ENCODE results near the gene PCDHGA4. TPM values are rescaled to one million over a fixed set of nuclear protein-coding genes. Genes with fewer than 3 reads are reported as not detected.
A peak's percentile ranks its signal among the peaks of the same experiment; 100 is the strongest.

PCDHGA4 gene
- total RNA-seq, 2 donors from 2014 or later = 0.48 to 0.50 TPM

DNA sequence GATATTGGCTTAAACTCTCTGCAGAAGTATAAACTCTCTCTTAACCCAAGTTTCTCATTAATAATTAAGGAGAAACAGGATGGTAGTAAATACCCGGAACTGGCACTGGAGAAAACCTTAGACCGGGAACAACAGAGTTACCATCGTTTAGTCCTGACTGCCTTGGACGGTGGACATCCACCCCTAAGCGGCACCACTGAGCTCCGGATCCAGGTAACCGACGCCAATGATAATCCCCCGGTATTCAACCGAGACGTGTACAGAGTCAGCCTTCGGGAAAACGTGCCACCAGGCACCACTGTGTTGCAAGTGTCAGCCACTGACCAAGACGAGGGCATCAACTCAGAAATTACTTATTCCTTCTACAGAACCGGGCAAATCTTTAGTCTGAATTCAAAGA, 43.8 kb downstream of the PCDHGA4 start:
- peaks cover 6 to 10% of the 10 kb centered on the region in 2 donors for H3K4me1 Mint-ChIP-seq (ENCODE audit: low read depth in 2 of 2)
- peaks cover 17% of the 10 kb centered on the region for H3K36me3 Mint-ChIP-seq
- H3K4me3 Mint-ChIP-seq = peak overlapping the region; percentile 15

DNA sequence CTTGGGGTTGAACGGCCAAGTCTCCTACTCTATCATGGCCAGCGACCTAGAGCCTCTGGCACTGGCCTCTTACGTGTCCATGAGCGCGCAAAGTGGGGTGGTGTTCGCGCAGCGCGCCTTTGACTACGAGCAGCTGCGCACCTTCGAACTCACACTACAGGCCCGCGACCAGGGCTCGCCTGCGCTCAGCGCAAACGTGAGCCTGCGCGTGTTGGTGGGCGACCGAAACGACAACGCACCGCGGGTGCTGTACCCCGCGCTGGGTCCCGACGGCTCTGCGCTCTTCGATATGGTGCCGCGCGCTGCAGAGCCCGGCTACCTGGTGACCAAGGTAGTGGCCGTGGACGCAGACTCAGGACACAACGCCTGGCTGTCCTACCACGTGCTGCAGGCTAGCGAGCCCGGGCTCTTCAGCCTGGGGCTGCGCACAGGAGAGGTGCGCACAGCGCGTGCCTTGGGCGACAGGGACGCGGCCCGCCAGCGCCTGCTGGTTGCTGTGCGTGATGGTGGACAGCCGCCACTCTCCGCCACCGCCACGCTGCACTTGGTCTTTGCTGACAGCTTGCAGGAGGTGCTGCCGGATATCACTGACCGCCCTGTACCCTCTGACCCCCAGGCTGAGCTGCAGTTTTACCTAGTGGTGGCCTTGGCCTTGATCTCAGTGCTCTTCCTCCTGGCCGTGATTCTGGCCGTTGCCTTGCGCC, 44.9 kb downstream of the PCDHGA4 start:
- H3K36me3 Mint-ChIP-seq = peaks cover 12% of the 10 kb centered on the region
- DNase-seq (ENCODE audit: low spot score) (no peak), ATAC-seq (no peak)
- peak overlapping the region; percentile 12 for H3K4me3 Mint-ChIP-seq
- H3K27ac Mint-ChIP-seq = no peak overlapping the region
- peaks cover 6 to 10% of the 10 kb centered on the region in 2 donors for H3K4me1 Mint-ChIP-seq (ENCODE audit: low read depth in 2 of 2)
- H3K27me3 Mint-ChIP-seq = peaks cover 38 to 56% of the 10 kb centered on the region in 2 donors
- peaks cover 4% of the 10 kb centered on the region for H3K9me3 Mint-ChIP-seq

More for the DNA sequence above, 43.8 kb downstream of the PCDHGA4 start:
- peaks cover 4% of the 10 kb centered on the region for H3K9me3 Mint-ChIP-seq
- DNase-seq (ENCODE audit: low spot score) (no peak), ATAC-seq (no peak)
- no peak overlapping the region for H3K27ac Mint-ChIP-seq
- peaks cover 36 to 55% of the 10 kb centered on the region in 2 donors for H3K27me3 Mint-ChIP-seq

DNA sequence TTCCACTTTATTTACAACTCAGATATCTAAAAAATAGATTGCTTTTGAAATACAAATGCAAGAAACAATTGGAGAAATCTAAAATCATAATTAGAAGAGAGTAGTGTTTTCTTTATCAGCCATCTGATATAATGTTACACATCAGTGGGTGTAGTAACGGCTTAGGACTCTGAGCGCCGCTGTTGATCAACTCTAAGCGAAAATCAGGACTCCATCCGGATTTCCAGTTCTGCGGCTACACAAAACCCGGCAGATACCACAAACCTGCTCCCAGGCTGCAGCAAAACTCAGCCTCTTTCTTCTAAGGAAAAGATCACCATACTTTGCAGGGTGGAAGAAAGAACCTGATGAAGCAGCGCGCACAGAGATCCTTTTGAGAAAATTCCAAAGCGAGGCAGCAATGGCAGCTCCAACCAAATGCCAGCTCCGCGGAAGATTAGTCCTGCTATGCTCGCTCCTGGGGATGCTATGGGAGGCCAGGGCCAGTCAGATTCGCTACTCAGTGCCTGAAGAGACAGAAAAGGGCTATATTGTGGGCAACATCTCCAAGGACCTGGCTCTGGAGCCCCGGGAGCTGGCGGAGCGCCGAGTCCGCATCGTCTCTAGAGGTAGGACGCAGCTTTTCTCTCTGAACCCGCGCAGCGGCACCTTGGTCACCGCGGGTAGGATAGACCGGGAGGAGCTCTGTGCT, 47.9 kb downstream of the PCDHGA4 start, which contains the start of gene PCDHGA9:
Gene PCDHGA9 (plus strand): TSS at position 226 of the 691 bp plus-strand sequence. CDS start 175 bp downstream, at position 401.
- H3K36me3 Mint-ChIP-seq = peaks cover 6% of the 10 kb centered on the region
- DNase-seq (ENCODE audit: low spot score) = no peak
- no peak for ATAC-seq
- peak within 1 kb of the TSS; percentile 43 for H3K4me3 Mint-ChIP-seq
- H3K27me3 Mint-ChIP-seq = peaks cover 34 to 54% of the 10 kb centered on the region in 2 donors
- H3K4me1 Mint-ChIP-seq (ENCODE audit: low read depth in 2 of 2) = peaks cover 11 to 12% of the 10 kb centered on the region in 2 donors
- peaks cover 4% of the 10 kb centered on the region for H3K9me3 Mint-ChIP-seq
- H3K27ac Mint-ChIP-seq = no peak within 1 kb of the TSS

DNA sequence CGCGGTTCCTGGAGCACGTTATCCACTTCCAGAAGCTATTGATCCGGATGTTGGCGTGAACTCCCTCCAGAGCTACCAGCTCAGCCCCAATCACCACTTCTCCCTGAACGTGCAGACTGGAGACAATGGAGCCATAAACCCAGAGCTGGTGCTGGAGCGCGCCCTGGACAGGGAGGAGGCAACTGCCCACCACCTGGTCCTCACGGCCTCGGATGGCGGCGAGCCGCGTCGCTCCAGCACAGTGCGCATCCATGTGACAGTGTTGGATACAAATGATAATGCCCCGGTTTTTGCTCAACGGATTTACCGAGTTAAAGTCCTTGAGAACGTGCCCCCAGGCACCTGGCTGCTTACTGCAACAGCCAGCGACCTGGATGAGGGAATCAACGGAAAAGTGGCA, 48.6 kb downstream of the PCDHGA4 start:
- H3K9me3 Mint-ChIP-seq = peaks cover 4% of the 10 kb centered on the region
- no peak overlapping the region for H3K27ac Mint-ChIP-seq
- H3K36me3 Mint-ChIP-seq = peaks cover 11% of the 10 kb centered on the region
- H3K4me1 Mint-ChIP-seq (ENCODE audit: low read depth in 2 of 2) = peaks cover 15 to 16% of the 10 kb centered on the region in 2 donors
- no peak for ATAC-seq
- peaks cover 36 to 61% of the 10 kb centered on the region in 2 donors for H3K27me3 Mint-ChIP-seq
- no peak overlapping the region for H3K4me3 Mint-ChIP-seq
- no peak for DNase-seq (ENCODE audit: low spot score)

Other genes with a start within 250 kb of the PCDHGA4 start
- gene PCDHB4, start 233.2 kb upstream of the PCDHGA4 start, total RNA-seq = not detected
- not detected for gene PCDHB5, start 219.8 kb upstream of the PCDHGA4 start, total RNA-seq
- not detected for gene PCDHB6, start 205.0 kb upstream of the PCDHGA4 start, total RNA-seq
- gene PCDHB7, start 182.4 kb upstream of the PCDHGA4 start, total RNA-seq = not detected
- gene PCDHB8, start 177.2 kb upstream of the PCDHGA4 start, total RNA-seq = not detected
- gene PCDHB16, start 172.6 kb upstream of the PCDHGA4 start, total RNA-seq = not detected
- gene PCDHB9, start 167.9 kb upstream of the PCDHGA4 start, total RNA-seq = under 1 TPM in 1 of 2 donors, not detected in 1; 0.17 TPM
- not detected for gene PCDHB10, start 162.7 kb upstream of the PCDHGA4 start, total RNA-seq
- gene PCDHB11, start 155.4 kb upstream of the PCDHGA4 start, total RNA-seq = not detected
- gene PCDHB12, start 146.3 kb upstream of the PCDHGA4 start, total RNA-seq = not detected
- gene PCDHB13, start 141.1 kb upstream of the PCDHGA4 start, total RNA-seq = under 1 TPM in 1 of 2 donors, not detected in 1; 0.10 TPM
- not detected for gene PCDHB14, start 131.7 kb upstream of the PCDHGA4 start, total RNA-seq
- gene PCDHB15, start 109.6 kb upstream of the PCDHGA4 start, total RNA-seq = not detected
- 1 to 10 TPM in 1 of 2 donors, under 1 TPM in 1; 0.67 to 2.2 TPM for gene SLC25A2, start 51.0 kb upstream of the PCDHGA4 start, total RNA-seq
- gene TAF7, start 34.2 kb upstream of the PCDHGA4 start, total RNA-seq = 10 to 100 TPM; 52.5 to 63.5 TPM
- gene PCDHGA1, start 24.5 kb upstream of the PCDHGA4 start, total RNA-seq = under 1 TPM in 1 of 2 donors, not detected in 1; 0.07 TPM
- gene PCDHGA2, start 16.3 kb upstream of the PCDHGA4 start, total RNA-seq = not detected
- not detected for gene PCDHGA3, start 11.2 kb upstream of the PCDHGA4 start, total RNA-seq
- gene PCDHGB1, start 4.9 kb upstream of the PCDHGA4 start, total RNA-seq = under 1 TPM; 0.12 to 0.17 TPM
- gene PCDHGB2, start 5.0 kb downstream of the PCDHGA4 start, total RNA-seq = under 1 TPM; 0.47 to 0.76 TPM
- under 1 TPM; 0.33 to 0.36 TPM for gene PCDHGA5, start 9.1 kb downstream of the PCDHGA4 start, total RNA-seq
- under 1 TPM; 0.71 to 0.81 TPM for gene PCDHGB3, start 15.2 kb downstream of the PCDHGA4 start, total RNA-seq
- gene PCDHGA6, start 18.9 kb downstream of the PCDHGA4 start, total RNA-seq = under 1 TPM; 0.40 to 0.73 TPM
- under 1 TPM; 0.10 to 0.25 TPM for gene PCDHGA7, start 27.7 kb downstream of the PCDHGA4 start, total RNA-seq
- gene PCDHGB4, start 32.7 kb downstream of the PCDHGA4 start, total RNA-seq = under 1 TPM; 0.29 to 0.39 TPM
- gene PCDHGA8, start 37.6 kb downstream of the PCDHGA4 start, total RNA-seq = under 1 TPM; 0.19 to 0.20 TPM
- gene PCDHGB5, start 42.9 kb downstream of the PCDHGA4 start, total RNA-seq = 1 to 10 TPM; 1.7 to 2.8 TPM
- gene PCDHGA9, start 47.8 kb downstream of the PCDHGA4 start, total RNA-seq = under 1 TPM; 0.71 to 0.92 TPM
- 1 to 10 TPM in 1 of 2 donors, under 1 TPM in 1; 0.89 to 1.1 TPM for gene PCDHGB6, start 53.0 kb downstream of the PCDHGA4 start, total RNA-seq
- 1 to 10 TPM in 1 of 2 donors, under 1 TPM in 1; 0.67 to 1.2 TPM for gene PCDHGA10, start 58.0 kb downstream of the PCDHGA4 start, total RNA-seq
- gene PCDHGB7, start 62.7 kb downstream of the PCDHGA4 start, total RNA-seq = under 1 TPM; 0.33 to 0.95 TPM
- gene PCDHGA11, start 66.0 kb downstream of the PCDHGA4 start, total RNA-seq = under 1 TPM; 0.33 to 0.55 TPM
- 1 to 10 TPM in 1 of 2 donors, under 1 TPM in 1; 0.69 to 1.4 TPM for gene PCDHGA12, start 75.5 kb downstream of the PCDHGA4 start, total RNA-seq
- 1 to 10 TPM in 1 of 2 donors, under 1 TPM in 1; 0.33 to 1.8 TPM for gene PCDHGC3, start 120.9 kb downstream of the PCDHGA4 start, total RNA-seq
- gene PCDHGC4, start 130.0 kb downstream of the PCDHGA4 start, total RNA-seq = under 1 TPM in 1 of 2 donors, not detected in 1; 0.26 TPM
- under 1 TPM in 1 of 2 donors, not detected in 1; 0.17 TPM for gene PCDHGC5, start 134.1 kb downstream of the PCDHGA4 start, total RNA-seq